ENCODE measurements around the gene LY6G6D. TPM values are rescaled to one million over a fixed set of nuclear protein-coding genes. Genes with fewer than 3 reads are reported as not detected.

LY6G6D gene
- total RNA-seq, 1 experiment from 2014 or later = not detected

- TF ChIP-seq ZNF281 (CRISPR knock-in tag; IDR thresholded peaks at IDR 0.05) (no peak), JUN (CRISPR knock-in tag; IDR thresholded peaks at IDR 0.05) (no peak), NFYB (CRISPR knock-in tag; conservative IDR thresholded peaks at IDR 0.05; ENCODE audit: low read depth) (no peak), ZNF423 (CRISPR knock-in tag; IDR thresholded peaks at IDR 0.05) (peak; percentile 66)
- TF ChIP-seq, protein P1, sequence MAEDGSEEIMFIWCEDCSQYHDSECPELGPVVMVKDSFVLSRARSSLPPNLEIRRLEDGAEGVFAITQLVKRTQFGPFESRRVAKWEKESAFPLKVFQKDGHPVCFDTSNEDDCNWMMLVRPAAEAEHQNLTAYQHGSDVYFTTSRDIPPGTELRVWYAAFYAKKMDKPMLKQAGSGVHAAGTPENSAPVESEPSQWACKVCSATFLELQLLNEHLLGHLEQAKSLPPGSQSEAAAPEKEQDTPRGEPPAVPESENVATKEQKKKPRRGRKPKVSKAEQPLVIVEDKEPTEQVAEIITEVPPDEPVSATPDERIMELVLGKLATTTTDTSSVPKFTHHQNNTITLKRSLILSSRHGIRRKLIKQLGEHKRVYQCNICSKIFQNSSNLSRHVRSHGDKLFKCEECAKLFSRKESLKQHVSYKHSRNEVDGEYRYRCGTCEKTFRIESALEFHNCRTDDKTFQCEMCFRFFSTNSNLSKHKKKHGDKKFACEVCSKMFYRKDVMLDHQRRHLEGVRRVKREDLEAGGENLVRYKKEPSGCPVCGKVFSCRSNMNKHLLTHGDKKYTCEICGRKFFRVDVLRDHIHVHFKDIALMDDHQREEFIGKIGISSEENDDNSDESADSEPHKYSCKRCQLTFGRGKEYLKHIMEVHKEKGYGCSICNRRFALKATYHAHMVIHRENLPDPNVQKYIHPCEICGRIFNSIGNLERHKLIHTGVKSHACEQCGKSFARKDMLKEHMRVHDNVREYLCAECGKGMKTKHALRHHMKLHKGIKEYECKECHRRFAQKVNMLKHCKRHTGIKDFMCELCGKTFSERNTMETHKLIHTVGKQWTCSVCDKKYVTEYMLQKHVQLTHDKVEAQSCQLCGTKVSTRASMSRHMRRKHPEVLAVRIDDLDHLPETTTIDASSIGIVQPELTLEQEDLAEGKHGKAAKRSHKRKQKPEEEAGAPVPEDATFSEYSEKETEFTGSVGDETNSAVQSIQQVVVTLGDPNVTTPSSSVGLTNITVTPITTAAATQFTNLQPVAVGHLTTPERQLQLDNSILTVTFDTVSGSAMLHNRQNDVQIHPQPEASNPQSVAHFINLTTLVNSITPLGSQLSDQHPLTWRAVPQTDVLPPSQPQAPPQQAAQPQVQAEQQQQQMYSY (CRISPR knock-in tag; IDR thresholded peaks at IDR 0.05) = no peak
- TF ChIP-seq, protein P2, sequence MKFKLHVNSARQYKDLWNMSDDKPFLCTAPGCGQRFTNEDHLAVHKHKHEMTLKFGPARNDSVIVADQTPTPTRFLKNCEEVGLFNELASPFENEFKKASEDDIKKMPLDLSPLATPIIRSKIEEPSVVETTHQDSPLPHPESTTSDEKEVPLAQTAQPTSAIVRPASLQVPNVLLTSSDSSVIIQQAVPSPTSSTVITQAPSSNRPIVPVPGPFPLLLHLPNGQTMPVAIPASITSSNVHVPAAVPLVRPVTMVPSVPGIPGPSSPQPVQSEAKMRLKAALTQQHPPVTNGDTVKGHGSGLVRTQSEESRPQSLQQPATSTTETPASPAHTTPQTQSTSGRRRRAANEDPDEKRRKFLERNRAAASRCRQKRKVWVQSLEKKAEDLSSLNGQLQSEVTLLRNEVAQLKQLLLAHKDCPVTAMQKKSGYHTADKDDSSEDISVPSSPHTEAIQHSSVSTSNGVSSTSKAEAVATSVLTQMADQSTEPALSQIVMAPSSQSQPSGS (CRISPR knock-in tag; IDR thresholded peaks at IDR 0.05; ENCODE audit: borderline replicate concordance, low read depth) = no peak
Measured at GRCh38 chr6:31713991-31714684, 1.0 kb upstream of the LY6G6D start (continued).

- Mint-ChIP-seq H3K36me3 (no peaks in the 10 kb centered on the region), H3K27me3 (ENCODE audit: low read depth) (peaks cover 4% of the 10 kb centered on the region; the same call in 1 of the 2 replicates), H3K27ac (peak overlapping the region; percentile 20; the same call in 1 of the 2 replicates), H3K9me3 (no peaks in the 10 kb centered on the region), H3K4me3 (no peak overlapping the region; the same call in 1 of the 2 replicates), H3K4me1 (peaks cover 37% of the 10 kb centered on the region)
- ATAC-seq (peak; percentile 76), DNase-seq (ENCODE audit: low spot score) (peak; percentile 71)
- CTCF ChIA-PET = interaction anchor here (0.5 to 1.3 kb wide), 6 partner anchors 12 to 385 kb away, joined by 3 to 9 read pairs (median 6); partner anchors contain the start of genes ABHD16A, DDAH2 and GPANK1
- TF ChIP-seq AR (CRISPR knock-in tag; IDR thresholded peaks at IDR 0.05) (no peak), MAX (CRISPR knock-in tag; IDR thresholded peaks at IDR 0.05) (0 out of 2 replicates have a peak, but pooled peaks have one; percentile 36)
- POLR2A ChIA-PET = no interaction called here
Measured at GRCh38 chr6:31717499-31718222, 2.5 kb downstream of the LY6G6D start.

- Mint-ChIP-seq H3K9me3 (no peaks in the 10 kb centered on the region), H3K4me1 (peaks cover 33% of the 10 kb centered on the region), H3K4me3 (peak overlapping the region; percentile 13; the same call in 1 of the 2 replicates), H3K27ac (no peak overlapping the region), H3K27me3 (ENCODE audit: low read depth) (peaks cover 4% of the 10 kb centered on the region; the same call in 1 of the 2 replicates), H3K36me3 (no peaks in the 10 kb centered on the region)
- ChIA-PET CTCF (no interaction called here), POLR2A (no interaction called here)
- no peak for DNase-seq (ENCODE audit: low spot score)
- ATAC-seq = peak; percentile 11
- TF ChIP-seq ZNF532 (CRISPR knock-in tag; IDR thresholded peaks at IDR 0.05; ENCODE audit: borderline replicate concordance) (no peak), ZNF281 (CRISPR knock-in tag; IDR thresholded peaks at IDR 0.05) (no peak)
Measured at GRCh38 chr6:31718265-31718664, 3.1 kb downstream of the LY6G6D start.

Measured in WTC11 (cell line).